ENCODE measurements around the gene ING5.

ING5 gene

DNA sequence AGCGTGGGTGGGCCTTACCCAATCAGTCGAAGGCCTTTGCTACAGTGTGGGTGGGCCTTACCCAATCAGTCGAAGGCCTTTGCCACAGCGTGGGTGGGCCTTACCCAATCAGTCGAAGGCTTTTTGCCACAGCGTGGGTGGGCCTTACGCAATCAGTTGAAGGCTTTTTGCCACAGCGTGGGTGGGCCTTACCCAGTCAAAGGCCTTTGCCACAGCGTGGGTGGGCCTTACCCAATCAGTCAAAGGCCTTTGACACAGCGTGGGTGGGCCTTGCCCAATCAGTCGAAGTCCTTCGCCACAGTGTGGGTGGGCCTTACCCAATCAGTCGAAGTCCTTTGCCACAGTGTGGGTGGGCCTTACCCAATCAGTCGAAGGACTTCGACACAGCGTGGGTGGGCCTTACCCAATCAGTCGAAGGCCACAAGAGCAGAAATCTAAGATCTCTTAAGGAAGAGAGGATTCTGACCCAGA, 58.5 kb downstream of the ING5 start:
- Histone ChIP-seq H3K36me3 (ENCODE audit: insufficient read depth) (no peaks in the 10 kb centered on the region), H3K79me2 (ENCODE audit: insufficient read depth, low read depth) (no peaks in the 10 kb centered on the region), H3K27me3 (ENCODE audit: insufficient read depth, low read depth) (no peaks in the 10 kb centered on the region), H3K4me3 (IDR thresholded peaks at IDR 0.05; ENCODE audit: insufficient read depth, low read depth, low read length) (no peak overlapping the region), H3K4me1 (ENCODE audit: low read depth, poor library complexity, severe bottlenecking) (no peaks in the 10 kb centered on the region), H3K27ac (no peak overlapping the region), H4K20me1 (ENCODE audit: insufficient read depth) (no peaks in the 10 kb centered on the region), H3K9ac (no peak overlapping the region), H2AFZ (ENCODE audit: low read depth) (no peak overlapping the region), H3K4me2 (no peak overlapping the region)
- TF ChIP-seq, protein P1, sequence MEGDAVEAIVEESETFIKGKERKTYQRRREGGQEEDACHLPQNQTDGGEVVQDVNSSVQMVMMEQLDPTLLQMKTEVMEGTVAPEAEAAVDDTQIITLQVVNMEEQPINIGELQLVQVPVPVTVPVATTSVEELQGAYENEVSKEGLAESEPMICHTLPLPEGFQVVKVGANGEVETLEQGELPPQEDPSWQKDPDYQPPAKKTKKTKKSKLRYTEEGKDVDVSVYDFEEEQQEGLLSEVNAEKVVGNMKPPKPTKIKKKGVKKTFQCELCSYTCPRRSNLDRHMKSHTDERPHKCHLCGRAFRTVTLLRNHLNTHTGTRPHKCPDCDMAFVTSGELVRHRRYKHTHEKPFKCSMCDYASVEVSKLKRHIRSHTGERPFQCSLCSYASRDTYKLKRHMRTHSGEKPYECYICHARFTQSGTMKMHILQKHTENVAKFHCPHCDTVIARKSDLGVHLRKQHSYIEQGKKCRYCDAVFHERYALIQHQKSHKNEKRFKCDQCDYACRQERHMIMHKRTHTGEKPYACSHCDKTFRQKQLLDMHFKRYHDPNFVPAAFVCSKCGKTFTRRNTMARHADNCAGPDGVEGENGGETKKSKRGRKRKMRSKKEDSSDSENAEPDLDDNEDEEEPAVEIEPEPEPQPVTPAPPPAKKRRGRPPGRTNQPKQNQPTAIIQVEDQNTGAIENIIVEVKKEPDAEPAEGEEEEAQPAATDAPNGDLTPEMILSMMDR (conservative IDR thresholded peaks at IDR 0.05; ENCODE audit: low read depth, low read length), result no peak

DNA sequence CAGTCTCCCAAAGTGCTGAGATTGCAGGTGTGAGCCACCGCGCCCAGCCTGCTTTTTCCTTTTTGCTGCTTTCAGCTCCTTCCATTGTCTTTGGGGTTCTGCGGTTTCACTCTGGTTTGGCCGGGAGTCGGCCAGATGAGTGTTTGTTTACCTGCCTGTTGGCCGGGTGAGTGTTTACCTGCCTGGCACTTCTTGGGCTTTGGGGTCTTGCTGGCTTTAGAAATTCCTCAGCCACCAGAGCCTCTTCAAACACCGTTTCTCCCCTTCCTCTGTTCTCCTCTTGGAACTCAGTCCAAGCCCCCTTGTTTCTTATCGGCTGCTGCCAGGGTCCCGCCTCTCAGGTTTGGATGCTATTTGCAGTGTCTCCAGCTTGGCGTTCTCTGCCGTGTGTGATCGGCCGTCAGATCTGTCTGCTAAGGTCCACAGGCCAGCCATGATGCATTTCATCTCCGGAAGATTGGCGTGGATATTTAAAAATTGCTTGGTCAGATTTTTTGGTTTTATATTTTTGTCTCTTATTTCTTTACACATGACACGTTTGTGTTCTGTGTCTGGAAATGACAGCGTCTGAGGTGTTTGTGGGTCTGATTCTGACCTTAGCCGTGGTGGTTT, 60.6 kb downstream of the ING5 start:
- Histone ChIP-seq H3K79me2 (ENCODE audit: insufficient read depth, low read depth) (no peaks in the 10 kb centered on the region), H3K27ac (no peak overlapping the region), H2AFZ (ENCODE audit: low read depth) (no peak overlapping the region), H3K4me1 (ENCODE audit: low read depth, poor library complexity, severe bottlenecking) (no peaks in the 10 kb centered on the region), H3K27me3 (ENCODE audit: insufficient read depth, low read depth) (no peaks in the 10 kb centered on the region), H3K36me3 (ENCODE audit: insufficient read depth) (no peaks in the 10 kb centered on the region), H3K4me3 (IDR thresholded peaks at IDR 0.05; ENCODE audit: insufficient read depth, low read depth, low read length) (no peak overlapping the region), H3K4me2 (no peak overlapping the region), H4K20me1 (ENCODE audit: insufficient read depth) (no peaks in the 10 kb centered on the region), H3K9ac (no peak overlapping the region)
- TF ChIP-seq, protein P1 (conservative IDR thresholded peaks at IDR 0.05; ENCODE audit: low read depth, low read length), result no peak

DNA sequence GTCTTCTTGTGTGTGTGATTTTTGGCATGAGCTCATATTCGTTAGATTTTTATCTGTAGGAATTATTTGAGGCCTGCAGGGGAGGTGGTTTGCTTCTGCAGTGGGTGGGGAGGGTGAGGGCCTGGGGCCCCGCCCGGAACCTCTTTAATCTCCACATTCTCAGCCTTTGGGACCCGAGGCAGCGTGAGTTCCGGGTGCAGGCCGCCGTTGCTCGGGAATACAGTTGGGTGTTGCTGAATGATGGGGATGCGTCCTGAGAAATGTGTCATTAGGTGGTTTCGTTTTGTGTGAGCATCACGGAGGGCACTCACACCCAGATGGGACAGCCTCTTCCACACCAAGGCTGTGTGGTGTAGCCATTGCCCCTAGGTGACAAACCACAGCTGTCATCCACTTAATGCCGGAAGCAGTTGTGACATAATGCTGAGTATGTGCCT, 61.1 kb downstream of the ING5 start:
- Histone ChIP-seq H3K36me3 (ENCODE audit: insufficient read depth) (no peaks in the 10 kb centered on the region), H4K20me1 (ENCODE audit: insufficient read depth) (no peaks in the 10 kb centered on the region), H3K27me3 (ENCODE audit: insufficient read depth, low read depth) (no peaks in the 10 kb centered on the region), H3K4me1 (ENCODE audit: low read depth, poor library complexity, severe bottlenecking) (no peaks in the 10 kb centered on the region), H3K9ac (no peak overlapping the region), H3K4me3 (IDR thresholded peaks at IDR 0.05; ENCODE audit: insufficient read depth, low read depth, low read length) (no peak overlapping the region), H3K27ac (no peak overlapping the region), H2AFZ (ENCODE audit: low read depth) (no peak overlapping the region), H3K79me2 (ENCODE audit: insufficient read depth, low read depth) (no peaks in the 10 kb centered on the region), H3K4me2 (no peak overlapping the region)
- TF ChIP-seq, protein P1 (conservative IDR thresholded peaks at IDR 0.05; ENCODE audit: low read depth, low read length), result no peak

DNA sequence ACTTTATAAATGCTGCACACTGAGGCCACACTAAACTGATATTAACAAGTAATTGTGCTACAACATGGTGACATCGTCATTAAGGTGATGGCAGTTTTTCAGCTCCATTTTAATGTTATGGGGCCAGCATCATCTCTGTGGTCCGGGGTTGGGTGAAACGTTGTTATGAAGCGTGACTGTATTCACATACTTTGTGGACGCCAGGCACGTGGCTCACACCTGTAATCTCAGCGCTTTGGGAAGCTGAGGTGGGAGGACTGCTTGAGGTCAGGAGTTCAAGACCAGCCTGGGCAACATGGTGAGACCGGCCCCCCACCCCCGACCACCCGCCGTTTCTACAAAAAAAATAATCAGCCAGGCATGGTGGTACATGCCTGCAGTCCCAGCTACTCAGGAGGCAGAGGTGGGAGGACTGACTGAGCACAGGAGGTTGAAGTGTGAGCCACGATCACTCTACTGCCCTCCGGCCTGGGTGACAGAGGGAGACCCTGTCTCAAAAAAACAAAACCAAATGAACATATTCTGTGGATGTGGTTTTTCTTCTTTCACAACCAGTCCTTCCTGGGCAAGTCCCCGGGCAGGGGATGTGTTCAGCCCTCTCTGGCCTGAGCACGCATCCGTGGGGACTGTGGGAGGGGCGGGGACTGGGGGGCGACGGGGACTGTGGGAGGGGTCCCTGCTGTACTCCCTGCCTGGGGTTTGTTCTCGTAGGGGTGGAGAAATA, 61.9 kb downstream of the ING5 start:
- no peak overlapping the region for H3K4me2 ChIP-seq
- no peaks in the 10 kb centered on the region for H3K79me2 ChIP-seq (ENCODE audit: insufficient read depth, low read depth)
- no peaks in the 10 kb centered on the region for H3K27me3 ChIP-seq (ENCODE audit: insufficient read depth, low read depth)
- no peak overlapping the region for H3K4me3 ChIP-seq (IDR thresholded peaks at IDR 0.05; ENCODE audit: insufficient read depth, low read depth, low read length)
- TF ChIP-seq, protein P1 (conservative IDR thresholded peaks at IDR 0.05; ENCODE audit: low read depth, low read length), result no peak
- H3K36me3 ChIP-seq (ENCODE audit: insufficient read depth), result no peaks in the 10 kb centered on the region
- H4K20me1 ChIP-seq (ENCODE audit: insufficient read depth), result no peaks in the 10 kb centered on the region
- no peaks in the 10 kb centered on the region for H3K4me1 ChIP-seq (ENCODE audit: low read depth, poor library complexity, severe bottlenecking)
- no peak overlapping the region for H3K9ac ChIP-seq
- H2AFZ ChIP-seq (ENCODE audit: low read depth), result no peak overlapping the region
- H3K27ac ChIP-seq, result no peak overlapping the region
